Suprapubic skin (tissue), 4 donors: Measurements from ENCODE around the gene CTNNA2.

Experiments
- CTCF ChIP-seq, 2 donors: fragments of 200-600 bp in 1 of 2; fragments of 450-650 bp in 1 of 2; sonication (generic) in 1 of 2; IDR thresholded peaks; one replicate each; pipeline ENCODE4 v1.5.1; 2016 to 2019; ENCODE audit warnings: antibody characterized with exemption in 2 of 2, mild to moderate bottlenecking in 1 of 2, moderate library complexity in 1 of 2
- EP300 ChIP-seq: sonication (generic); formaldehyde crosslinking; IDR thresholded peaks from one replicate; pipeline ENCODE4 v1.6.1; 2017; ENCODE audit warnings: antibody characterized with exemption
- POLR2A ChIP-seq, 2 donors: fragments of 450-650 bp; IDR thresholded peaks; one replicate each; pipeline ENCODE4 v1.6.1; 2017; ENCODE audit warnings: antibody characterized with exemption in 2 of 2, mild to moderate bottlenecking in 2 of 2, moderate library complexity in 2 of 2
- POLR2AphosphoS5 ChIP-seq, 3 donors: sonication (generic); formaldehyde crosslinking; IDR thresholded peaks; one replicate each; pipeline ENCODE4 v1.6.1; 2017; ENCODE audit warnings: antibody characterized with exemption in 3 of 3

GRCh38 chr2:80037310-80037709, 524.5 kb downstream of the CTNNA2 start:
- TF ChIP-seq CTCF (IDR thresholded peaks at IDR 0.05) (no peak), POLR2A (IDR thresholded peaks at IDR 0.05) (no peak), POLR2AphosphoS5 (IDR thresholded peaks at IDR 0.05) (no peak), EP300 (no peak)
